ENCODE results near the gene EIF5.

EIF5 gene

DNA sequence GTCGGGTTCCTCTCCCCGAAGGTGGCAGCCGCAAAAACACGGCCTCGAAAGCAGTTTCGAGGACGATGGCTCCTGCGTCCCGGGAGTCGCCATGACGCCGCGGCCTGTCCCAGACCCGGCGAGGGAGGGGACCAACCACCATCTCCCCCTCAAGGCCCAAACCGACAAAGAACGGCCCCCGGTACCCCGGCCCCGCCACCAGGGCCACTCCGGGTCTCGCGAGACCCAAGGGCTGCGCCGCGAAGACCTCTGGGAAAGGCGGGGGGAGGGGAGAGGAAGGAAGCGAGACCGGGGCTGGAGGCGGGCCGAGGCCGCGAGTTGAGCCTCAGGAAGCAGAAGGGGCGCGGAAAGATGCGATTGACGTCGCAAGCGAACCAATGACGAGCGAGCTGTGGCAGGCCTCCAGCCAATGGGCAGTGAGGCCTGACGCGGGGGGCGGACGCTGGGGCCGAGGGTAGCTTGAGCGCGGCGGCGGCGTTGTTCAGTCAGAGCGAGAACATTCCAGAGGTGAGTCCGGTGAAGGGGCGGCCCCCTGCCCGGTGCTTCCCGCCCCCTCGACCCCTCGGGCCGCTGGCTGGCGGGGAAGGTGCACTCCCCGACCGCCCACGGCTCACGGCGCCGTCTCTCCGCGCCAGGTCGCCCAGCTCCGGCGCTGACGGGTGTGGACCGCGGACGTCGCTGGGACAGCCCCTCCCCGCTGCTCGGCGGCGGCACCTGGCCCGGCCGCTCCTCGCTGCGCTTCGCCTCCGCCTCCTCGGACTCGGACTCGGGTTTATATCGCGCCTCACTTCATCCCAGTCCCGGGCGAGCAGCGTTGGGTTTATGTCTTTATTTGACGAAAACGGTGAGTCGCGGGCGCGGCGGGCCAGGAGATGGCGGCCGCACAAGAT, at the start of gene EIF5:
Gene EIF5, plus strand, starts transcription at position 484 of the 890 bp plus-strand sequence. CDS start 1,624 bp downstream, outside the sequence.
- DNase-seq (ENCODE audit: low read depth in 2 of 2): peak; percentile 96

- no peak for DNase-seq (ENCODE audit: low read depth in 2 of 2)
Measured at GRCh38 chr14:103284574-103285467, 49.2 kb upstream of the EIF5 start.

DNA sequence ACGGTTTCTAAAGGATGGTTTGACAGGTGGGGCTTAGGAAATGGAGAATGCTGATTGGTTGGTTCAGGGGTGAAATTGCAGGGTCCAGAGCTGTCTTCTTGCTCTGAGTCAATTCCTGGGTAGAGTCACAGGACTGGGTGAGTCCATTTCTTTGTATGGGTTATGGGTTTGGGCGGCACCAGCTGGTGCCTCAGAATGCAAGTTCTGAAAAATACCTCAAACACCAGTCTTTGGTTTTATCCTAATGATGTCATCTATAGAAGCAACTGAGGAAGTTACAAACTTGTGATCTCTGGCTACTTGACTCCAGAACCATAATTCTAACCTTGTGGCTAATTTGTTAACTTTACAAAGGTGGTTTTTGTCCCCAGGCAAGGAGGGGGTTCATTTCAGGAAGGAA, 47.6 kb upstream of the EIF5 start:
- no peak for DNase-seq (ENCODE audit: low read depth in 2 of 2)

GRCh38 chr14:103286968-103287850, 46.8 kb upstream of the EIF5 start:
- DNase-seq (ENCODE audit: low read depth in 2 of 2): no peak

DNA sequence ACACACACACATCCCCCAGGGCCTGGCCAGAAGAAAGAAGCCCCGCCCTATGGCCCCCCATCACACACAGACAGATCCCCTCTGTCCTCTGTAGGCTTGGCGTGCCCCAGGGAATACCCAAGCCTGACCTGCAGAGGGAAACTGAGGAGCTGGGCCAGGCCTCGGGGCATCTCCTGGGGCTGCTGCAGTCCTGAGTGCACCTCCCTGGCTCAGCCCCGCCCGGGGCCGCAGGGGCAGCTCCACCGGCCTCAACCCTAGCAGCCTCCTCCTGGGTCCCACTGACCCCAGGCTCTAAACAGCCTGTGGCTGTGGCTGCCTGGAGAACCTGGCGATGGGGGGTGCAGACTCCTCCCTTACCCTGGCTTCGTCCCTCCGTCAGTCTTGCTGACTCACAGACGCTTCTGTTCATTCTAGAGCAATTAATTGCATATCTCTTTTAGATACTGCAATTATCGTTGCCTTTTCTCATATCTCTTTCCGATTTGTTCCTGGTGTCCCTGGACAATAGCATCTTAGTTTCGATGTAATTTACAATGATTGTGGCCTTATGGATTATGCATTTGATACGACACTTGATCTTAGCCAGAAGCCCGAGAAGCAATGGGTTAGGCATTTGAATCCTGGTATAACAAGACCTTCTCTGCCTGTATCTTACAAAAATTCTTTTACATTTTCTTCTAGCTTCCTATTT, 45.8 kb upstream of the EIF5 start:
- DNase-seq (ENCODE audit: low read depth in 2 of 2): no peak

DNA sequence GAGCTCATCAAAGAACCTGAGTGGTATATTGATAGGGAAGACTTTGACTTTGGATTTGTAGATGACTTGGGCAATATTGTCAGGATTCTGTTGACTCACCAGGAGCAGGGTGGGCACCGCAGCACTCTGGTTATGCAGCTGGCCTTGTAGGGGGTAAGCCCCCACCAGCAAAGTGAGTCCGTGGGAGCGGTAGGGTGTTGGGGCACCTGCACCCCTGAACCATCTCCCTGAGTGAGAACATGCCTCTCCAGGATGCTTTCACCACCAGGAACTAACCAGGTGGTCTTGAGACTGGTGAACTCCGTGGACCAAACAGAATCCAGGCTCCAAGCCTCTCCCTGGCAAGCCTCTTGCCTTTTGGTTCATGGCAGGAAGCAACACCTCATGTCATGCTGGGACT, 44.0 kb upstream of the EIF5 start:
- DNase-seq (ENCODE audit: low read depth in 2 of 2): no peak

DNA sequence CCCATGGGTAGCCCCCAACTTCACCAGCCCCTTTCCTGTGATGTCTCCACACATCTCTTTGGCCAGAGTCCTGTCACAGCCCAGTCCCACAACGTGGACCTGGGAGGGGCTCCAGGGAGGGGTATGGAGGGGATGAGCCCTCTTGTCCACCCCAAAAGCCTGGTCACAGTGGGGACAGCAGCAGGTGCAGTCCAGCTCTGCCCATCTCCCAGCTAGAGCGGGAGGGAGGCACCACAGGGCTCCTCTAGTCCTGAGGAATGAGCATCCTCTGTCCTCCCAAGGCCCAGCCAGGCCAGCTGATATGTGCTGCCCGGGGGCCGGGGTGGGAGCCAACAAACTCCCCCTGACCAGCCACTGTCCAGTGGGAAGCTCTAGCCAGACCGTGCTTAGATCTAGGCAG, 43.5 kb upstream of the EIF5 start:
- DNase-seq (ENCODE audit: low read depth in 2 of 2): no peak

GRCh38 chr14:103290961-103291360, 43.1 kb upstream of the EIF5 start:
- no peak for DNase-seq (ENCODE audit: low read depth in 2 of 2)

DNA sequence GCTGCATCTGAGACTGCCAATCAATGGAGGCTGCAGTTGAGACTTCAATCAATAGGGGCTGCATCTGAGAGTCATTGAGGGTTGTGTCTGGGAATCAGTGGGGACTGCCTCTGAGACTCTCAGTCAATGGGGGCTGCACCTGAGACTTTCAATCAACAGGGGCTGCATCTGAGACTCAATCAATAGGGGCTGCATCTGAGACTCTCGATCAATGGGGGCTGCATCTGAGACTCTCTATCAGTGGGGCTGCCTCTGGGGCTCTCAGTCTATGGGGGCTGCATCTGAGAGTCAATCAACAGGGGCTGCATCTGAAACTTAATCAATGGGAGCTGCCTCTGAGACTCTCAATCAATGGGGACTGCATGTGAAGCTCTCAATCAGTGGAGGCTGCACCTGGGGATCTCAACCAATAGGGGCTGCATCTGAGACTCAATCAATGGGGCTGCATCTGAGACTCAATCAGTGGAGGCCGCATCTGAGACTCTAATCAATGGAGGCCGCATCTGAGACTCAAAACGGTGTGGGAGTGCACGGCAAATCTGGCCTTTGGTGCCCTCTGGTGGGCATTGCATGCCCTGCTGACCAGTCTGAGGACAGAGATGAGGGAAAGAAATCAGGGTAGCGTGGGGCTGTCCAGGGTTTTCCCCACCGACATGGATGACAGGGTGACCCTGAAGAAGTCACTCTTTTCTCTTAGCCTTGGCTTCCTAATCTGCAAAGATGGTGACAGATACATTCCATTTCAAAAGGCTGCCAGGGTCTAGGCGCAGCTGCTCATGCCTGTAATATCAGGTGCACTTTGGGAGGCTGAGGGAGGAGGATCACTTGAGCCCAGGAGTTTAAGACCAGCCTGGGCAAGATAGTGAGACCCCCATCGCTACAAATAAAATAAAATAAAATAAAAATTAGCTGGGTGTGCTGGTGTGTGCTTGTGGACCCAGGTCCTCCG, 41.3 kb upstream of the EIF5 start:
- peak; percentile 12 to 15 for DNase-seq (ENCODE audit: low read depth in 2 of 2)

DNA sequence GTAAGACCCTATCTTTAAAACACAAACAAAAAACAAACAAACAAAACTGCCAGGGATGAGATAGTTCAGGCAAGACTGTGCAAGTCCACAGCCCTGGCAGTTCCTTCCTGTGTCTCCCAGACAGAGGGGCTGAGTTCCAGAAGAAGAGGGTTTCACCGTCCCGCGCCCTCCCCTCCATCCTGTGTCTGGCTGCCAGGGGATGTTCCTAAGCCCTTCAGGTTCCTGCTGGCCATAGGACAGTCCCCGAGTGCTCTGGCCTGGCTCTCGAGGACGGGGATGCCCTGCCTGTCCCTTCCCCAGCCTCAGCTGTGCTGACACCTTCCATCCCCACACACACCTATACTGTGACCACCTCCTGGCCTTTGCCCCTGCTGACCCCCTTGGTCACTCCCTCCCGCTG, 40.6 kb upstream of the EIF5 start:
- DNase-seq (ENCODE audit: low read depth in 2 of 2): no peak

DNA sequence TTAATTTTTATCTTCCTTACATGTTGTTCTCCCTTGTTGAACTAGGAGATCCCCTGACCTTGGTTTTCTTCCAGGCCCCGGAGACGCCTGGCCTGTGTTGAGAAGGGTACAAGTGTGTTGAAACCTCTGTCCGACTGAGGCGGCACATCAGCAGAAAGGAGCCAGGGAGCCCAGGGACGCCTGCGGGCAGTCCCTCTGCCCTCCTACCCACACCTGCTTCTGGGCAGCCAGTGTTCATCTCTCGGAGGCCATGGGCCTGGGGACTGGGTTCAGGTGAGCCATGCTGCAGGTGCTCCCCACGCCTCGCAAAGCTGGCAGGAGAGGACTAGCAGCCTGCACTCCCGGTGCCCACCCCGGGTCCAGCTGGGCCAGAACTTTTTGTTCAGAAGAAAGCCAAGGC, 39.9 kb upstream of the EIF5 start:
- DNase-seq (ENCODE audit: low read depth in 2 of 2): no peak

GRCh38 chr14:103296007-103296406, 38.0 kb upstream of the EIF5 start:
- no peak for DNase-seq (ENCODE audit: low read depth in 2 of 2)

DNA sequence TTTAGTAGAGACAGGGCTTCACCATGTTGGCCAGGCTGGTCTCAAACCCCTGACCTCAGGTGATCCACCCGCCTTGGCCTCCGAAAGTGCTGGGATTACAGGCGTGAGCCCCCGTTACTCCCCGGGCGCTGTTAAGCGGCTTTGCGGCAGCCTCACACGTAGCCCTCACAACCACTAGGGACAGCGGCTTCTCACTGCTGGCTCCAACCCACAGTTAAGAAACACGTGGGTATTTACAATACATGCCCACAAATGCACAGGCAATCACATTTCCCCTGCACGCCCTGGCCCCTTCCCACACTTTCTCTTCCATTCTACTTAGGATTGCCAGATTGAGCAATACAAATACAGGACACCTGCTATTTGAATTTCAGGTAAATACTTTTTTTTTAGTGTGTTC, 37.0 kb upstream of the EIF5 start:
- no peak for DNase-seq (ENCODE audit: low read depth in 2 of 2)

DNA sequence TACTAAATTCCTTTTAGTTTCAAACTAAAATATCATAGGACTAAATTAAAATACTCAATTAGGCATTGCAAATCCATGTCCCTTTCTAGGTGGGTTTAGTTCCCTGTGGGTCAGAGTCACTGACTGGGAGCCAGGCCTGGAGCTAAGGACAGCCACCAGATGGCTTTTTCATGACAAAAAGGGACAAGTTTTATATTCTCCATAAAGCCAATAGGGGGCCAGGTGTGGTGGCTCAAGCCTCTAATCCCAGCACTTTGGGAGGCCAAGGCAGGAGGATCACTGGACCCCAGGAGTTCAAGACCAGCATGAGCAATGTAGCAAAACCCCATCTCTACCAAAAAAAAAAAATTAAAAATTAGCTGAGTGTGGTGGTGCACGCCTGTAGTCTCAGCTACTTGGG, 35.4 kb upstream of the EIF5 start:
- no peak for DNase-seq (ENCODE audit: low read depth in 2 of 2)

DNA sequence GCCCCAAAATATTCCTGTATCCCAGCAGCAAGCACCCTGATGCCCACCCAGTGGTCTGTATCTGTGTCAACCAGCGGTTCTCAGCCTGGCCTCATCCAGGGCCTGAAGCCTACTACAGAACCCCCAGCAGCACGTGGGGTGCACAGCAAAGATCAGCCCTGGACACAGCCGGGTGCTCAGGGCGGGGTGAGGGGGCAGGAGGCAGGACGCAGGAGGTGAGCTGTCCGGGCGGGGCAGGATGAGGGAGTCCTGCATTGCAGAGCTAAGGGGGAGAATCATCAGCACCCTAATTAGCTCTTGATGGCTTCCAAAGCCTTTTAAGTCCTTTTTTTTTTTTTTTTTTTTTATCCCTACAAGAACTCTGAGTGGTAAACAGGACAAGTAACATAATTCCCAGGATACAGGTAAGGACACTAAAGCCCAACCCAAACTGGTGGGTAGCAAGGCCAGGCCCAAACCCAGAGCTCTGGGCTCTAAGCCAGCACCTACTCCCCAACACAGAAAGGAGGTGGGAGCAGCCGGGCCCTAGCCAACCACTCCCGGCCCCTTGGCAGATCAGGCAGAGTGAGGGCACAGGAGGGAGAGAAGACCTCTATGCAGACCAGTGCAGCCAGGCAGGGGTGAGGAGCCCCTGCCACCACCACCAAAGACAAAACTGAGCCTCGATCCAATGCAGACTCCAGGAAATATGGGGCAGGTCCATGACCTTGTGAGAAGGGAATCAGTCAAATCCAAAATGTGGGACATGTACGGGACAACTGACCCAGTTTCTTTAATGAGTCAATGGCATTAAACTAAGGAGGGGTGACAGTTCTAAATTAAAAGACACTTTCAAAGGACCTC, 32.3 kb upstream of the EIF5 start:
- DNase-seq (ENCODE audit: low read depth in 2 of 2): no peak

DNA sequence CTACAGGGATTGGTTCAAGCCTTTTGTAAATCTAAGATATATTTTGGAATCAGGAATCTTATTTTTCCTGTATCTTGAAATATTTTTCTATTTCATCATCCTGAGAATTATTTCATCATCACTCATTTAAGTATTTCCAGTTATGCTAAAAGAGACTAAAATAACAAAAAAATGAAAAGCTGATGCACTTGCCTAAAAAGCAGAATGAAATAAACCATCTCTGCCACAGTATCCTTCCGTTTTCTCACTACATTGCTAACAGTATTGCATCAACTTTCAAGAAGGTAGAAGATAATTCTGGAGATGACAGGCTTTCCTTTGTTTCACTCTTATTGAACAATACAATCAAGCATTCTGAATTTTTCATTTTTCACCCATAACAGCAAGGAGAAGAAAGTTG, 31.1 kb upstream of the EIF5 start:
- peak; percentile 6 to 13 for DNase-seq (ENCODE audit: low read depth in 2 of 2)

- DNase-seq (ENCODE audit: low read depth in 2 of 2): no peak
Measured at GRCh38 chr14:103304706-103305105, 29.3 kb upstream of the EIF5 start.

GRCh38 chr14:103308717-103309616, 25.1 kb upstream of the EIF5 start:
- no peak for DNase-seq (ENCODE audit: low read depth in 2 of 2)
